Sciatic nerve (tissue), 2 donors: ENCODE measurements around the gene APC. TPM values are rescaled to one million over a fixed set of nuclear protein-coding genes. Genes with fewer than 3 reads are reported as not detected.

ENCODE experiments used
- ATAC-seq: fragments of 200-7000 bp; cut with Tn5 transposase; one replicate; pipeline ENCODE4 v1.9.1; 2020; ENCODE audit warnings: mild to moderate bottlenecking, moderate library complexity
- DNase-seq: peaks from one replicate; pipeline ENCODE4 v3.0.0-alpha.2; 2020; ENCODE audit warnings: low spot score
- intact Hi-C: fragments of 100-400 bp; cut with DNase I; formaldehyde crosslinking; loops from one replicate; pipeline ENCODE4 v1.14.2; 2022
- total RNA-seq: library from RNA; stranded (reverse); fragmentation: NEBNext Ultra II Directional; extraction: Animal tissue kit (Norgen Biotek cat#: 25700); gene quantifications from one replicate; pipeline ENCODE4 v1.2.1, GENCODE V29; 2021
- donor health status: DM: no; HTN: no; CAD: no.
- donor health status: DM: no; HTN: no; CAD: no.

The APC gene
- total RNA-seq, 1 donor from 2014 or later, result 62.3 TPM

GRCh38 chr5:112762113-112762810 is 24.6 kb downstream of the APC start:
- ATAC-seq (no peak), DNase-seq (no peak)
- intact Hi-C loops, result no loop called here

GRCh38 chr5:112763165-112763564 is 25.5 kb downstream of the APC start:
- intact Hi-C loops, result no loop called here
- ATAC-seq, result no peak
- no peak for DNase-seq

GRCh38 chr5:112772124-112772523 is 34.4 kb downstream of the APC start:
- intact Hi-C loops, result no loop called here
- DNase-seq, result no peak
- no peak for ATAC-seq

GRCh38 chr5:112776301-112776856 is 38.7 kb downstream of the APC start:
- ATAC-seq, result peak; percentile 51
- intact Hi-C loops, result no loop called here
- no peak for DNase-seq

- intact Hi-C loops, result no loop called here
- DNase-seq (no peak), ATAC-seq (peak; percentile 92)
Measured at GRCh38 chr5:112779531-112779930, 41.8 kb downstream of the APC start.

GRCh38 chr5:112784726-112785125 is 47.0 kb downstream of the APC start:
- ATAC-seq (no peak), DNase-seq (no peak)
- intact Hi-C loops, result no loop called here

GRCh38 chr5:112787261-112787660 is 49.6 kb downstream of the APC start:
- no peak for ATAC-seq
- no peak for DNase-seq
- intact Hi-C loops, result no loop called here

- DNase-seq (no peak), ATAC-seq (no peak)
- intact Hi-C loops, result no loop called here
Measured at GRCh38 chr5:112787896-112788295, 50.2 kb downstream of the APC start.

- DNase-seq, result no peak
- intact Hi-C loops, result no loop called here
- ATAC-seq, result no peak
Measured at GRCh38 chr5:112793201-112793600, 55.5 kb downstream of the APC start.

GRCh38 chr5:112794410-112794809 is 56.7 kb downstream of the APC start:
- DNase-seq (no peak), ATAC-seq (no peak)
- intact Hi-C loops, result no loop called here

- intact Hi-C loops, result no loop called here
- DNase-seq (no peak), ATAC-seq (no peak)
Measured at GRCh38 chr5:112795342-112795741, 57.7 kb downstream of the APC start.

GRCh38 chr5:112795944-112796678 is 58.4 kb downstream of the APC start:
- DNase-seq (no peak), ATAC-seq (no peak)
- intact Hi-C loops, result no loop called here

GRCh38 chr5:112799661-112800060 is 62.0 kb downstream of the APC start:
- no peak for ATAC-seq
- intact Hi-C loops, result no loop called here
- no peak for DNase-seq

GRCh38 chr5:112800891-112801290 is 63.2 kb downstream of the APC start:
- intact Hi-C loops, result no loop called here
- no peak for DNase-seq
- no peak for ATAC-seq

GRCh38 chr5:112811023-112811422 is 73.3 kb downstream of the APC start:
- DNase-seq, result no peak
- intact Hi-C loops, result no loop called here
- no peak for ATAC-seq

GRCh38 chr5:112812549-112812948 is 74.9 kb downstream of the APC start:
- intact Hi-C loops, result no loop called here
- DNase-seq, result no peak
- no peak for ATAC-seq

- ATAC-seq (no peak), DNase-seq (no peak)
- intact Hi-C loops, result no loop called here
Measured at GRCh38 chr5:112820246-112820645, 82.6 kb downstream of the APC start.

- intact Hi-C loops, result no loop called here
- ATAC-seq, result no peak
- DNase-seq, result no peak
Measured at GRCh38 chr5:112822456-112822855, 84.8 kb downstream of the APC start.

GRCh38 chr5:112823181-112823580 is 85.5 kb downstream of the APC start:
- intact Hi-C loops, result no loop called here
- no peak for ATAC-seq
- no peak for DNase-seq

- intact Hi-C loops, result no loop called here
Measured at GRCh38 chr5:112823656-112824055, 86.0 kb downstream of the APC start.

More at GRCh38 chr5:112823656-112824055, 86.0 kb downstream of the APC start:
- no peak for ATAC-seq
- no peak for DNase-seq
